Measurements from ENCODE around the gene CEBPE.
"Not testable (repeated sequence)": the region's sequence is repeated elsewhere in the genome, so short reads cannot be mapped to it uniquely, and the experiment has no call there.

The CEBPE gene

GRCh38 chr14:23121361-23121771 lies 2.3 kb upstream of the CEBPE start:
- ATAC-seq (no peak), DNase-seq (no peak)

GRCh38 chr14:23120541-23121251 lies 1.6 kb upstream of the CEBPE start:
- DNase-seq (peak; percentile 85), ATAC-seq (peak; percentile 76)

- ATAC-seq, result peak; percentile 31
- peak; percentile 24 for DNase-seq
These were observed 590 bp upstream of the CEBPE start for GRCh38 chr14:23119363-23120327.

GRCh38 chr14:23117371-23118020 lies 1.6 kb downstream of the CEBPE start:
- DNase-seq (no peak), ATAC-seq (no peak)

GRCh38 chr14:23115918-23116317 lies 3.1 kb downstream of the CEBPE start:
- no peak for ATAC-seq
- DNase-seq, result no peak

GRCh38 chr14:23115039-23115731 lies 3.9 kb downstream of the CEBPE start:
- DNase-seq, result no peak
- ATAC-seq, result no peak

GRCh38 chr14:23114669-23115038 lies 4.4 kb downstream of the CEBPE start:
- DNase-seq, result no peak
- ATAC-seq, result no peak

GRCh38 chr14:23114120-23114458 lies 5.0 kb downstream of the CEBPE start:
- DNase-seq (no peak), ATAC-seq (no peak)

- DNase-seq, result no peak
- ATAC-seq, result no peak
These were observed 5.5 kb downstream of the CEBPE start for GRCh38 chr14:23113431-23114119.

GRCh38 chr14:23112359-23113178 lies 6.5 kb downstream of the CEBPE start:
- no peak for ATAC-seq
- DNase-seq, result no peak

- no peak for DNase-seq
- ATAC-seq, result no peak
These were observed 8.3 kb downstream of the CEBPE start for GRCh38 chr14:23110579-23111365.

GRCh38 chr14:23109769-23110168 lies 9.3 kb downstream of the CEBPE start:
- DNase-seq, result no peak
- no peak for ATAC-seq

- not testable (repeated sequence) for DNase-seq, ATAC-seq
These were observed 10.9 kb downstream of the CEBPE start for GRCh38 chr14:23108169-23108568.

- not testable (repeated sequence) for ATAC-seq
These were observed 11.4 kb downstream of the CEBPE start for GRCh38 chr14:23107620-23108019.

GRCh38 chr14:23106747-23107045 lies 12.4 kb downstream of the CEBPE start:
- no peak for ATAC-seq

More at GRCh38 chr14:23107620-23108019, 11.4 kb downstream of the CEBPE start:
- not testable (repeated sequence) for DNase-seq

GRCh38 chr14:23105348-23105824 lies 13.7 kb downstream of the CEBPE start:
- DNase-seq (no peak), ATAC-seq (no peak)

More at GRCh38 chr14:23106747-23107045, 12.4 kb downstream of the CEBPE start:
- DNase-seq, result no peak

- DNase-seq (no peak), ATAC-seq (no peak)
These were observed 14.3 kb downstream of the CEBPE start, which contains the start of gene CIROP for GRCh38 chr14:23104591-23105347. Gene CIROP, minus strand, starts transcription at chr14:23104989. Its CDS starts 69 bp downstream, at chr14:23104920.

GRCh38 chr14:23104070-23104590 lies 14.9 kb downstream of the CEBPE start:
- no peak for DNase-seq
- no peak for ATAC-seq

- DNase-seq, result no peak
- no peak for ATAC-seq
These were observed 15.5 kb downstream of the CEBPE start for GRCh38 chr14:23103581-23103980.

Measured in stimulated activated naive CD8-positive, alpha-beta T cell treated with anti-CD3 and anti-CD28 coated beads, Interleukin-15, Interleukin-2, amounts not matched to agents 100 U/mL and 50 U/mL, for 24 hours (primary cell).